ENCODE measurements around the gene NECAB3. TPM values are rescaled to one million over a fixed set of nuclear protein-coding genes. Genes with fewer than 3 reads are reported as not detected.
"Not testable (repeated sequence)": the region's sequence is repeated elsewhere in the genome, so short reads cannot be mapped to it uniquely, and the experiment has no call there.

The NECAB3 gene
- total and polyA plus RNA-seq, 4 donors = 27.5 to 42.7 (median 33.6) TPM

- no peak overlapping the region for H3K27ac ChIP-seq (ENCODE audit: low read depth, low read length)
- no peaks in the 10 kb centered on the region for H3K9me3 ChIP-seq (ENCODE audit: control insufficient read depth, insufficient read depth, low read length)
- DNase-seq (ENCODE audit: low read depth in 4 of 6, low spot score in 6 of 6) = no peak
- H3K4me1 ChIP-seq (ENCODE audit: control insufficient read depth, insufficient read depth, low read length) = peaks cover 6% of the 10 kb centered on the region
- no peak overlapping the region for H3K4me3 ChIP-seq (ENCODE audit: low read depth, low read length)
- peaks cover 65% of the 10 kb centered on the region for H3K36me3 ChIP-seq (ENCODE audit: control insufficient read depth, insufficient read depth, low read length)
- WGBS (ENCODE audit: insufficient coverage) = 88% methylated on average over 26 of the region's 28 CpGs
- no peaks in the 10 kb centered on the region for H3K27me3 ChIP-seq (ENCODE audit: control insufficient read depth, insufficient read depth, low read length)
These were observed 29.7 kb downstream of the NECAB3 start for GRCh38 chr20:33644313-33645071.

- 90% methylated on average over 10 of the region's 13 CpGs for WGBS (ENCODE audit: insufficient coverage)
- no peak overlapping the region for H3K4me3 ChIP-seq (ENCODE audit: low read depth, low read length)
- DNase-seq (ENCODE audit: low read depth in 4 of 6, low spot score in 6 of 6) = no peak
- no peak overlapping the region for H3K27ac ChIP-seq (ENCODE audit: low read depth, low read length)
- H3K27me3 ChIP-seq (ENCODE audit: control insufficient read depth, insufficient read depth, low read length) = no peaks in the 10 kb centered on the region
- peaks cover 55% of the 10 kb centered on the region for H3K36me3 ChIP-seq (ENCODE audit: control insufficient read depth, insufficient read depth, low read length)
- no peaks in the 10 kb centered on the region for H3K9me3 ChIP-seq (ENCODE audit: control insufficient read depth, insufficient read depth, low read length)
- no peaks in the 10 kb centered on the region for H3K4me1 ChIP-seq (ENCODE audit: control insufficient read depth, insufficient read depth, low read length)
These were observed 33.9 kb downstream of the NECAB3 start for GRCh38 chr20:33640287-33640686.

GRCh38 chr20:33636776-33637175, 37.5 kb downstream of the NECAB3 start:
- WGBS (ENCODE audit: insufficient coverage) = no CpG with 5 or more reads among the region's 1 CpG
- no peak overlapping the region for H3K27ac ChIP-seq (ENCODE audit: low read depth, low read length)
- no peak overlapping the region for H3K4me3 ChIP-seq (ENCODE audit: low read depth, low read length)
- H3K36me3 ChIP-seq (ENCODE audit: control insufficient read depth, insufficient read depth, low read length) = peaks cover 53% of the 10 kb centered on the region
- no peaks in the 10 kb centered on the region for H3K4me1 ChIP-seq (ENCODE audit: control insufficient read depth, insufficient read depth, low read length)
- H3K9me3 ChIP-seq (ENCODE audit: control insufficient read depth, insufficient read depth, low read length) = no peaks in the 10 kb centered on the region
- no peaks in the 10 kb centered on the region for H3K27me3 ChIP-seq (ENCODE audit: control insufficient read depth, insufficient read depth, low read length)
- no peak for DNase-seq (ENCODE audit: low read depth in 4 of 6, low spot score in 6 of 6)

GRCh38 chr20:33635341-33635740, 38.9 kb downstream of the NECAB3 start:
- H3K36me3 ChIP-seq (ENCODE audit: control insufficient read depth, insufficient read depth, low read length) = peaks cover 52% of the 10 kb centered on the region
- 90% methylated on average over 1 of the region's 3 CpGs for WGBS (ENCODE audit: insufficient coverage)

GRCh38 chr20:33631910-33632309, 42.3 kb downstream of the NECAB3 start:
- not testable (repeated sequence) for DNase-seq (ENCODE audit: low read depth in 4 of 6, low spot score in 6 of 6); H3K27ac ChIP-seq (ENCODE audit: low read depth, low read length); H3K9me3 ChIP-seq (ENCODE audit: control insufficient read depth, insufficient read depth, low read length); H3K4me1 ChIP-seq (ENCODE audit: control insufficient read depth, insufficient read depth, low read length); H3K4me3 ChIP-seq (ENCODE audit: low read depth, low read length); H3K27me3 ChIP-seq (ENCODE audit: control insufficient read depth, insufficient read depth, low read length)
- H3K36me3 ChIP-seq (ENCODE audit: control insufficient read depth, insufficient read depth, low read length) = peaks cover 51% of the 10 kb centered on the region
- WGBS (ENCODE audit: insufficient coverage) = 80% methylated on average over 2 of the region's 4 CpGs

More at GRCh38 chr20:33635341-33635740, 38.9 kb downstream of the NECAB3 start:
- no peaks in the 10 kb centered on the region for H3K27me3 ChIP-seq (ENCODE audit: control insufficient read depth, insufficient read depth, low read length)
- H3K27ac ChIP-seq (ENCODE audit: low read depth, low read length) = no peak overlapping the region
- no peaks in the 10 kb centered on the region for H3K9me3 ChIP-seq (ENCODE audit: control insufficient read depth, insufficient read depth, low read length)
- H3K4me1 ChIP-seq (ENCODE audit: control insufficient read depth, insufficient read depth, low read length) = no peaks in the 10 kb centered on the region
- H3K4me3 ChIP-seq (ENCODE audit: low read depth, low read length) = no peak overlapping the region
- DNase-seq (ENCODE audit: low read depth in 4 of 6, low spot score in 6 of 6) = no peak

- no peaks in the 10 kb centered on the region for H3K9me3 ChIP-seq (ENCODE audit: control insufficient read depth, insufficient read depth, low read length)
- no peak overlapping the region for H3K27ac ChIP-seq (ENCODE audit: low read depth, low read length)
- H3K4me1 ChIP-seq (ENCODE audit: control insufficient read depth, insufficient read depth, low read length) = no peaks in the 10 kb centered on the region
- H3K4me3 ChIP-seq (ENCODE audit: low read depth, low read length) = no peak overlapping the region
- H3K27me3 ChIP-seq (ENCODE audit: control insufficient read depth, insufficient read depth, low read length) = no peaks in the 10 kb centered on the region
- DNase-seq (ENCODE audit: low read depth in 4 of 6, low spot score in 6 of 6) = no peak
- peaks cover 57% of the 10 kb centered on the region for H3K36me3 ChIP-seq (ENCODE audit: control insufficient read depth, insufficient read depth, low read length)
- WGBS (ENCODE audit: insufficient coverage) = 100% methylated on average over 2 of the region's 4 CpGs
These were observed 43.7 kb downstream of the NECAB3 start for GRCh38 chr20:33630507-33630906.

GRCh38 chr20:33629979-33630378, 44.2 kb downstream of the NECAB3 start:
- H3K36me3 ChIP-seq (ENCODE audit: control insufficient read depth, insufficient read depth, low read length) = peaks cover 57% of the 10 kb centered on the region
- H3K9me3 ChIP-seq (ENCODE audit: control insufficient read depth, insufficient read depth, low read length) = no peaks in the 10 kb centered on the region
- no peaks in the 10 kb centered on the region for H3K4me1 ChIP-seq (ENCODE audit: control insufficient read depth, insufficient read depth, low read length)
- DNase-seq (ENCODE audit: low read depth in 4 of 6, low spot score in 6 of 6) = no peak
- no peaks in the 10 kb centered on the region for H3K27me3 ChIP-seq (ENCODE audit: control insufficient read depth, insufficient read depth, low read length)
- no peak overlapping the region for H3K27ac ChIP-seq (ENCODE audit: low read depth, low read length)
- WGBS (ENCODE audit: insufficient coverage) = no CpG with 5 or more reads among the region's 5 CpGs
- no peak overlapping the region for H3K4me3 ChIP-seq (ENCODE audit: low read depth, low read length)

GRCh38 chr20:33629533-33629932, 44.7 kb downstream of the NECAB3 start:
- H3K36me3 ChIP-seq (ENCODE audit: control insufficient read depth, insufficient read depth, low read length) = peaks cover 60% of the 10 kb centered on the region

GRCh38 chr20:33627577-33628216, 46.5 kb downstream of the NECAB3 start:
- no peaks in the 10 kb centered on the region for H3K9me3 ChIP-seq (ENCODE audit: control insufficient read depth, insufficient read depth, low read length)
- H3K4me3 ChIP-seq (ENCODE audit: low read depth, low read length) = no peak overlapping the region
- H3K36me3 ChIP-seq (ENCODE audit: control insufficient read depth, insufficient read depth, low read length) = peaks cover 56% of the 10 kb centered on the region
- H3K27me3 ChIP-seq (ENCODE audit: control insufficient read depth, insufficient read depth, low read length) = no peaks in the 10 kb centered on the region
- DNase-seq (ENCODE audit: low read depth in 4 of 6, low spot score in 6 of 6) = no peak
- H3K27ac ChIP-seq (ENCODE audit: low read depth, low read length) = no peak overlapping the region
- no peaks in the 10 kb centered on the region for H3K4me1 ChIP-seq (ENCODE audit: control insufficient read depth, insufficient read depth, low read length)
- WGBS (ENCODE audit: insufficient coverage) = no CpG with 5 or more reads among the region's 4 CpGs

More at GRCh38 chr20:33629533-33629932, 44.7 kb downstream of the NECAB3 start:
- Histone ChIP-seq H3K4me3 (ENCODE audit: low read depth, low read length) (no peak overlapping the region), H3K27me3 (ENCODE audit: control insufficient read depth, insufficient read depth, low read length) (no peaks in the 10 kb centered on the region), H3K4me1 (ENCODE audit: control insufficient read depth, insufficient read depth, low read length) (no peaks in the 10 kb centered on the region), H3K9me3 (ENCODE audit: control insufficient read depth, insufficient read depth, low read length) (no peaks in the 10 kb centered on the region), H3K27ac (ENCODE audit: low read depth, low read length) (no peak overlapping the region)
- 94% methylated on average over 8 of the region's 10 CpGs for WGBS (ENCODE audit: insufficient coverage)
- DNase-seq (ENCODE audit: low read depth in 4 of 6, low spot score in 6 of 6) = no peak

- Histone ChIP-seq H3K4me3 (ENCODE audit: low read depth, low read length) (no peak overlapping the region), H3K36me3 (ENCODE audit: control insufficient read depth, insufficient read depth, low read length) (peaks cover 45% of the 10 kb centered on the region), H3K9me3 (ENCODE audit: control insufficient read depth, insufficient read depth, low read length) (no peaks in the 10 kb centered on the region), H3K27me3 (ENCODE audit: control insufficient read depth, insufficient read depth, low read length) (no peaks in the 10 kb centered on the region), H3K4me1 (ENCODE audit: control insufficient read depth, insufficient read depth, low read length) (no peaks in the 10 kb centered on the region), H3K27ac (ENCODE audit: low read depth, low read length) (no peak overlapping the region)
- 80% methylated on average over 2 of the region's 4 CpGs for WGBS (ENCODE audit: insufficient coverage)
- DNase-seq (ENCODE audit: low read depth in 4 of 6, low spot score in 6 of 6) = no peak
These were observed 48.0 kb downstream of the NECAB3 start for GRCh38 chr20:33626190-33626589.

Measured in spinal cord (tissue), 10 donors.